Hepatocyte (in vitro differentiated cells): Measurements from ENCODE around the gene PSMB2.

Source experiments
- CTCF ChIP-seq: fragments of 200-600 bp; sonication (generic); IDR thresholded peaks from 2 replicates; pipeline ENCODE4 v1.5.1; 2016; ENCODE audit warnings: antibody characterized with exemption, mild to moderate bottlenecking; ENCODE audit not compliant: poor library complexity
- EZH2 ChIP-seq: fragments of 200-600 bp; sonication (generic); IDR thresholded peaks from 2 replicates; pipeline ENCODE4 v1.6.1; 2016; ENCODE audit warnings: antibody characterized with exemption, mild to moderate bottlenecking, borderline replicate concordance
- EZH2phosphoT487 ChIP-seq: fragments of 200-600 bp; sonication (generic); IDR thresholded peaks from one replicate; pipeline ENCODE4 v1.6.1; 2018; ENCODE audit warnings: antibody characterized with exemption, mild to moderate bottlenecking, low read depth, moderate library complexity; ENCODE audit not compliant: unreplicated experiment, severe bottlenecking

DNA sequence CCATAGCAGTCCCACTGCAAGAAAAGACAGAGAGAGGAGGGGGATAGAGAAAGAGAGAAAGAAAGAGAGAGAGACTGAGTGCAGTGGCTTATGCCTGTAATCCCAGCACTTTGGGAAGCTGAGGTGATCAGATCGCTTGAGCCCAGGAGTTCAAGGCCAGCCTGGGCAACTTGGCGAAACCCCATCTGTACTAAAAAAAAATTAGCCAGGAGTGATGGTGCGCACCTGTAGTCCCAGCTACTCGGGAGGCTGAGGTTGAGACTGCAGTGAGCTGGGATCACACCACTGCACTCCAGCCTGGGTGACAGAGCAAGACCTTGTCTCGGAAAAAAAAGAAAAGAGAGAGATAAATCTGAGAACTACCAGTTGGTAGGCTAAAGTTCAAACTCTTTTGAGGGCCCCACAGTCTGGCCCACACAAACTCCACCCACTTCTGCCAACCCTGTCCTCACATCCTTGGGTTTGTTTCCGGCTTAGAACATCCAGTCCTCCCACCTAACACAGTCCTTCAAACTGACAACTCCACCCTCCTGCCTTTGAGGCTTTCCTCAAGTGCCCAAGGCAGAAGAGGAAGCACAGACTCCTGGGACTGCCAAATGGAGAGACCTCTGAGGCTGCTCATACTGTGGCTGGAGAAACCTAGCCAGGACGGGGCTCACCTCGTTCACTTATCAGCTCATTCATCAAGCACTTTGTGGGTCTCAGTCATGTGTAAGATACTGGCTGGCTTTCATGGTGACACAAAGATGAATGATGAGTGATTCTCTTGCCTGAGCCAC lies 48.1 kb downstream of the PSMB2 start:
- TF ChIP-seq CTCF (no peak), EZH2 (no peak), EZH2phosphoT487 (no peak)
